ENCODE data around the gene TCF7.

Gene TCF7

GRCh38 chr5:134142806-134143205 is 28.3 kb downstream of the TCF7 start:
- Histone ChIP-seq H3K4me3 (ENCODE audit: insufficient read length, low read depth) (no peak overlapping the region), H3K27me3 (ENCODE audit: insufficient read depth, insufficient read length) (no peaks in the 10 kb centered on the region), H3K4me1 (ENCODE audit: insufficient read depth, insufficient read length) (peaks cover 20% of the 10 kb centered on the region), H3K9ac (ENCODE audit: insufficient read length, low read depth) (no peak overlapping the region), H3K9me3 (ENCODE audit: insufficient read depth, low read length) (no peaks in the 10 kb centered on the region), H3K36me3 (ENCODE audit: insufficient read depth, insufficient read length, low read length) (peaks cover 86% of the 10 kb centered on the region)
- no peak for DNase-seq (ENCODE audit: low read depth, low spot score)
- no peak for TF ChIP-seq SUZ12 (IDR thresholded peaks at IDR 0.05; ENCODE audit: extremely low read depth, insufficient read depth, insufficient read length)
- TF ChIP-seq YY1 (IDR thresholded peaks at IDR 0.05; ENCODE audit: insufficient read depth, insufficient read length): no peak
- TF ChIP-seq ZNF274 (IDR thresholded peaks at IDR 0.05; ENCODE audit: low read depth, low read length): no peak

- Histone ChIP-seq H3K27me3 (ENCODE audit: insufficient read depth, insufficient read length) (no peaks in the 10 kb centered on the region), H3K36me3 (ENCODE audit: insufficient read depth, insufficient read length, low read length) (peaks cover 91% of the 10 kb centered on the region), H3K9me3 (ENCODE audit: insufficient read depth, low read length) (no peaks in the 10 kb centered on the region), H3K4me1 (ENCODE audit: insufficient read depth, insufficient read length) (peaks cover 20% of the 10 kb centered on the region), H3K4me3 (ENCODE audit: insufficient read length, low read depth) (no peak overlapping the region), H3K9ac (ENCODE audit: insufficient read length, low read depth) (no peak overlapping the region)
- no peak for DNase-seq (ENCODE audit: low read depth, low spot score)
- TF ChIP-seq YY1 (IDR thresholded peaks at IDR 0.05; ENCODE audit: insufficient read depth, insufficient read length): no peak
- no peak for TF ChIP-seq SUZ12 (IDR thresholded peaks at IDR 0.05; ENCODE audit: extremely low read depth, insufficient read depth, insufficient read length)
- TF ChIP-seq ZNF274 (IDR thresholded peaks at IDR 0.05; ENCODE audit: low read depth, low read length): no peak
Observed at GRCh38 chr5:134143431-134143830, 28.9 kb downstream of the TCF7 start.

GRCh38 chr5:134143944-134144941 is 29.8 kb downstream of the TCF7 start:
- TF ChIP-seq YY1 (IDR thresholded peaks at IDR 0.05; ENCODE audit: insufficient read depth, insufficient read length) (no peak), ZNF274 (IDR thresholded peaks at IDR 0.05; ENCODE audit: low read depth, low read length) (no peak), SUZ12 (IDR thresholded peaks at IDR 0.05; ENCODE audit: extremely low read depth, insufficient read depth, insufficient read length) (no peak)

GRCh38 chr5:134145041-134145757 is 30.7 kb downstream of the TCF7 start:
- no peak overlapping the region for H3K4me3 ChIP-seq (ENCODE audit: insufficient read length, low read depth)
- DNase-seq (ENCODE audit: low read depth, low spot score): no peak
- TF ChIP-seq ZNF274 (IDR thresholded peaks at IDR 0.05; ENCODE audit: low read depth, low read length) (no peak), SUZ12 (IDR thresholded peaks at IDR 0.05; ENCODE audit: extremely low read depth, insufficient read depth, insufficient read length) (no peak), YY1 (IDR thresholded peaks at IDR 0.05; ENCODE audit: insufficient read depth, insufficient read length) (no peak)
- no peak overlapping the region for H3K9ac ChIP-seq (ENCODE audit: insufficient read length, low read depth)
- H3K4me1 ChIP-seq (ENCODE audit: insufficient read depth, insufficient read length): peaks cover 14% of the 10 kb centered on the region
- H3K36me3 ChIP-seq (ENCODE audit: insufficient read depth, insufficient read length, low read length): peaks cover 88% of the 10 kb centered on the region
- H3K27me3 ChIP-seq (ENCODE audit: insufficient read depth, insufficient read length): no peaks in the 10 kb centered on the region
- no peaks in the 10 kb centered on the region for H3K9me3 ChIP-seq (ENCODE audit: insufficient read depth, low read length)

More at GRCh38 chr5:134143944-134144941, 29.8 kb downstream of the TCF7 start:
- Histone ChIP-seq H3K4me3 (ENCODE audit: insufficient read length, low read depth) (no peak overlapping the region), H3K9ac (ENCODE audit: insufficient read length, low read depth) (no peak overlapping the region), H3K4me1 (ENCODE audit: insufficient read depth, insufficient read length) (peaks cover 17% of the 10 kb centered on the region), H3K36me3 (ENCODE audit: insufficient read depth, insufficient read length, low read length) (peaks cover 88% of the 10 kb centered on the region), H3K27me3 (ENCODE audit: insufficient read depth, insufficient read length) (no peaks in the 10 kb centered on the region), H3K9me3 (ENCODE audit: insufficient read depth, low read length) (no peaks in the 10 kb centered on the region)
- DNase-seq (ENCODE audit: low read depth, low spot score): no peak

- Histone ChIP-seq H3K4me3 (ENCODE audit: insufficient read length, low read depth) (no peak overlapping the region), H3K36me3 (ENCODE audit: insufficient read depth, insufficient read length, low read length) (peaks cover 92% of the 10 kb centered on the region), H3K9ac (ENCODE audit: insufficient read length, low read depth) (no peak overlapping the region), H3K4me1 (ENCODE audit: insufficient read depth, insufficient read length) (peaks cover 10% of the 10 kb centered on the region), H3K27me3 (ENCODE audit: insufficient read depth, insufficient read length) (no peaks in the 10 kb centered on the region), H3K9me3 (ENCODE audit: insufficient read depth, low read length) (no peaks in the 10 kb centered on the region)
- DNase-seq (ENCODE audit: low read depth, low spot score): peak; percentile 54
- TF ChIP-seq SUZ12 (IDR thresholded peaks at IDR 0.05; ENCODE audit: extremely low read depth, insufficient read depth, insufficient read length) (no peak), YY1 (IDR thresholded peaks at IDR 0.05; ENCODE audit: insufficient read depth, insufficient read length) (no peak), ZNF274 (IDR thresholded peaks at IDR 0.05; ENCODE audit: low read depth, low read length) (no peak)
Observed at GRCh38 chr5:134145779-134146581, 31.5 kb downstream of the TCF7 start.

GRCh38 chr5:134146651-134147518 is 32.4 kb downstream of the TCF7 start:
- H3K27me3 ChIP-seq (ENCODE audit: insufficient read depth, insufficient read length): no peaks in the 10 kb centered on the region
- peaks cover 89% of the 10 kb centered on the region for H3K36me3 ChIP-seq (ENCODE audit: insufficient read depth, insufficient read length, low read length)
- TF ChIP-seq YY1 (IDR thresholded peaks at IDR 0.05; ENCODE audit: insufficient read depth, insufficient read length) (no peak), SUZ12 (IDR thresholded peaks at IDR 0.05; ENCODE audit: extremely low read depth, insufficient read depth, insufficient read length) (no peak), ZNF274 (IDR thresholded peaks at IDR 0.05; ENCODE audit: low read depth, low read length) (no peak)
- H3K9ac ChIP-seq (ENCODE audit: insufficient read length, low read depth): no peak overlapping the region
- H3K9me3 ChIP-seq (ENCODE audit: insufficient read depth, low read length): no peaks in the 10 kb centered on the region
- no peak for DNase-seq (ENCODE audit: low read depth, low spot score)
- peaks cover 7% of the 10 kb centered on the region for H3K4me1 ChIP-seq (ENCODE audit: insufficient read depth, insufficient read length)
- no peak overlapping the region for H3K4me3 ChIP-seq (ENCODE audit: insufficient read length, low read depth)

Data from NT2/D1 (cell line).